ENCODE data around the gene CAP2. TPM values are rescaled to one million over a fixed set of nuclear protein-coding genes. Genes with fewer than 3 reads are reported as not detected.

Gene CAP2
- 3.2 and 5.4 TPM in 2 replicates for total RNA-seq (2014; rRNA removed; shearing (Covaris generic); ENCODE audit: low replicate concordance)

DNA sequence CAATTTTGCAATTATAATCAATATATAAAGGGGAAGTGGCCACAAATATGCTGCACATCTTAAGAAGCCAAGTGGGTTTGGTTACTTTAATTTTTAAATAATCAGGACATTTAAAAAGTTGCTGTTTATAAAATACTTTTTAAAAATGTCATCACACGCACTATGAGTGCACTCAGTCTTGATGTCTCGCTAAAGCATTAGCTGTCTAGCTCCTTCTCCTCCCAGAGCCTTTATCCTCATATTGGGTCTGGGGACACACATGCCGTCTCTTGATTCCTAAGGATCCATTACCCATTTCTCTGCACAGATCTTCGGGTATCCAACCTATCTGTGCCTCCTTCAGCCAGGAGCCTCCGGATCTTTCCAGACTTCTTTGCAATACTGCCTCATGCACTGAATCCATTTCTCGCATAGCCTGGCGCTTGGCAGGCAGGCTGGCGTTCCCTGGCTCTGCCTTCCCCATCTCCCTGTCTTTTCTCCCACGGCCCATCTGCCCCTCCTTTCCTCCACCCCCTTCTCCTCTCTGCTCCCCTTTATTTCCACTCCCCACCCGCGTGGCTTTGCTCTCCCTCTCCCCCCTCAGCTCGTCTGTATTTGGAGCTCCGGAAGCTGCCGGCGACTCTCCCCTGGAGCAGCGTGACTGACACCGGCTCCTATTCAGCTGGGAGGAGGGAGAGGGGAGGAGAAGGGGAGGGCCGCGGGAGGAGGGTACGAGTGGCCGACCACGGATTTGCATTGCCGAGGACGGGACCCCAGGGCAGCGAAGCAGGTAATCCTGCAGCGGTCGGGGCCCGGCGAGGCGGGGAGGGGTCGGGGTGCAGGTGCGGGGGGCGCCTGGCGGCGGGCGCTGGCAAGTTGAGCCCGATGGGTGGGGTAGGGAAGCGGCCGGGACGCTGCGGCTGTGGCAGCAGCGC, at the start of gene CAP2:
Gene CAP2, plus strand, starts transcription at position 618 of the 914 bp plus-strand sequence. CDS start 27,961 bp downstream, outside the sequence.
- Histone ChIP-seq H3K27me3 (no peaks in the 10 kb centered on the region), H3K9me3 (no peaks in the 10 kb centered on the region), H3K36me3 (no peaks in the 10 kb centered on the region), H3K4me3 (peak within 1 kb of the TSS; percentile 63)
- peak; percentile 53 for DNase-seq

GRCh38 chr6:17347012-17347411, 46.4 kb upstream of the CAP2 start:
- peak; percentile 7 for DNase-seq
- no peaks in the 10 kb centered on the region for H3K27me3 ChIP-seq
- H3K36me3 ChIP-seq, result no peaks in the 10 kb centered on the region
- no peaks in the 10 kb centered on the region for H3K9me3 ChIP-seq
- H3K4me3 ChIP-seq, result no peak overlapping the region

DNA sequence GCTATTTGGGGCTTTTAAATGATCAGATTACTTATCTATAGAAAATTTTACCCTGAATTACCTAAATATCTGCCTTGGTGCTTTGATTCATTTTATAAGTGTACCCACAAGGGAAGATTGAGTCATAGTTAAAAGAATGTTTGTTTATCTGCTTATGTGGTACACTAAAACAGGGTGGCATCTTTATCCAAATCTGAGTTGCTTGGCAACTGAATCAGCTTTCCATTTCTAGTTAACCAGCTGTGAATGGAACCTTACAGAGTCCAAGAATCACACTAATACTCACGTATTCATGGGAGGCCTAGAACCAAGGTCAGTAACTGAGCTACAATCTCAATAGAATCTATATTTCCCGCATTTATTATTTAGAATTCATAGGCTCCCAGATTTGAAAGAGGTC, 44.0 kb upstream of the CAP2 start:
- peak; percentile 12 for DNase-seq
- Histone ChIP-seq H3K4me3 (no peak overlapping the region), H3K9me3 (no peaks in the 10 kb centered on the region), H3K27me3 (no peaks in the 10 kb centered on the region), H3K36me3 (no peaks in the 10 kb centered on the region)

DNA sequence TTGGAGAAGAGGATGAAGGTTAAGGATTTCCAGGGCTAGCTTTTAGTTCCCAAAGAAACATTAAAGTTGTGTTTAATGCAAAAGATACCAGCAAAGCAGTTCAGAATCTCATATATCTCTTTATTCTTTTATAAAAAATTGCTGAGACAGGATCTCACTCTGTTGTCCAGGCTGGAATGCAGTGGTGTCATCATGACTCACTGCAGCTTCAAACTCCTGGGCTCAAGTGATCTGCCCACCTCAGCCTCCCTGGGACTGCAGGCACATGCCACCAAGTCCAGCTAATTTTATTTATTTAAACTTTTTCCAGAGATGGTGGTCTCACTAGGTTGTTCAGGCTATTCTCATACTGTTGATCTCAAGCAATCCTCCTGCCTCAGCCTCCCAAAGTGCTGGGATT, 41.1 kb upstream of the CAP2 start:
- no peaks in the 10 kb centered on the region for H3K36me3 ChIP-seq
- DNase-seq, result peak; percentile 23

GRCh38 chr6:17353440-17354175, 39.8 kb upstream of the CAP2 start:
- H3K27me3 ChIP-seq, result no peaks in the 10 kb centered on the region
- H3K36me3 ChIP-seq, result no peaks in the 10 kb centered on the region
- DNase-seq, result no peak
- H3K4me3 ChIP-seq, result no peak overlapping the region
- H3K9me3 ChIP-seq, result no peaks in the 10 kb centered on the region

More for the DNA sequence above, 41.1 kb upstream of the CAP2 start:
- Histone ChIP-seq H3K9me3 (no peaks in the 10 kb centered on the region), H3K27me3 (no peaks in the 10 kb centered on the region), H3K4me3 (no peak overlapping the region)

- H3K36me3 ChIP-seq, result no peaks in the 10 kb centered on the region
- H3K27me3 ChIP-seq, result no peaks in the 10 kb centered on the region
- H3K4me3 ChIP-seq, result no peak overlapping the region
- 0 out of 2 replicates have a peak, but pooled peaks cover 4% of the 10 kb centered on the region for H3K9me3 ChIP-seq
- no peak for DNase-seq
Observed at GRCh38 chr6:17354700-17355403, 38.5 kb upstream of the CAP2 start.

DNA sequence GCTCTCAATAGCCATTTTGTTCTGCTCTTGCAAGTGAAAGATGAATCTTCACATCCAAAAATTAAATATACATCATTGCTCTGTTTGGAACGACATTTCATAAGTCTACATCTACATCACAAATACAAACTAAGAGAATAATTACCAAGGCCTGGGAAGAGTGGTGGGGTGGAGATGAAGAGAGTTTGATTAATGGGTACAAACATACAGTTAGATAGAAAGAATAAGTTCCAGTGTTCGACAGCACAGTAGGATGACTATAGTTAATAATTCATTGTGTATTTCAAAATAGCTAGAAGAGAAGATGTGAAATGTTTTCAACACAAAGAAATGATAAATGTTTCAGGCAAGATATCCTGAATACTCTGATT, 38.0 kb upstream of the CAP2 start:
- Histone ChIP-seq H3K9me3 (0 out of 2 replicates have a peak, but pooled peaks cover 4% of the 10 kb centered on the region), H3K4me3 (no peak overlapping the region)

DNA sequence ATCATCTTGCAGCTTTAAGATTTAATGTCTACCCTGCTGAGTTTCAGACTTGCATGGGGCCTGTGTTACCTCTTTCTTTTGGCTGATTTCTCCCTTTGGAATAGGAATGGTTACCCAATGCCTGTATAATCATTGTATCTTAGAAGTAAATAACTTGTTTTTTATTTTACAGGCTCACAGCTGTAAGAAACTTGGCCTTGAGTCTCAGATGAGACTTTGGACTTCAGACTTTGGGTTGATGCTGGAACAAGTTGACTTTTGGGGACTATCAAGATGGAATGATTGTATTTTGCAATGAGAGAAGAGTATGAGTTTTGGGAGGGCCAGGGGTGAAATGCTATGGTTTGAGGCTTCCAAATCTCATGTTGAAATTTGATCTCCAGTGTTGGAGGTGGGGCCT, 34.9 kb upstream of the CAP2 start:
- no peaks in the 10 kb centered on the region for H3K36me3 ChIP-seq
- 0 out of 2 replicates have a peak, but pooled peaks cover 4% of the 10 kb centered on the region for H3K9me3 ChIP-seq
- no peak for DNase-seq
- H3K27me3 ChIP-seq, result no peaks in the 10 kb centered on the region
- H3K4me3 ChIP-seq, result no peak overlapping the region

More for the DNA sequence above, 38.0 kb upstream of the CAP2 start:
- no peak for DNase-seq
- Histone ChIP-seq H3K36me3 (no peaks in the 10 kb centered on the region), H3K27me3 (no peaks in the 10 kb centered on the region)

GRCh38 chr6:17360564-17360963, 32.8 kb upstream of the CAP2 start:
- no peak for DNase-seq
- Histone ChIP-seq H3K4me3 (no peak overlapping the region), H3K27me3 (no peaks in the 10 kb centered on the region), H3K9me3 (0 out of 2 replicates have a peak, but pooled peaks cover 4% of the 10 kb centered on the region), H3K36me3 (no peaks in the 10 kb centered on the region)

- Histone ChIP-seq H3K27me3 (no peaks in the 10 kb centered on the region), H3K9me3 (0 out of 2 replicates have a peak, but pooled peaks cover 4% of the 10 kb centered on the region), H3K4me3 (no peak overlapping the region), H3K36me3 (no peaks in the 10 kb centered on the region)
- peak; percentile 61 for DNase-seq
Observed at GRCh38 chr6:17361013-17361412, 32.4 kb upstream of the CAP2 start.

GRCh38 chr6:17365961-17366360, 27.4 kb upstream of the CAP2 start:
- Histone ChIP-seq H3K4me3 (no peak overlapping the region), H3K9me3 (peaks cover 9% of the 10 kb centered on the region), H3K36me3 (no peaks in the 10 kb centered on the region), H3K27me3 (no peaks in the 10 kb centered on the region)
- no peak for DNase-seq

DNA sequence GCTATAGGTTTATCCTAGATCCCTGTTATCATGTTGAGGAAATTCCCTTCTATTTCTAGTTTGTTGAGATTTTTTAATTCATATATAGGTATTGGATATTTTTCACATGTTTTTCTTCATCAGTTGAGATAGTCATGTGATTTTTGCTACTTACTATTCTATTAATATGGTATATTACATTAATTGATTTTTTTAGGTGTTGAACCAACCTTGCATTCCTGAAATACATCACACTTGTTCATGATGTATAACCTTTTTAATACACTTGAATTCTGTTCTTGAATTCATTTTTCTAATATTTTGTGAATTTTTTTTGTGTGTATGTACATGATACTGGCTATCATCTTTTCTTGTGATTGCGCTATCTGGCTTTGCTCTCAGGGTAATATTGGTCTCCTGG, 25.5 kb upstream of the CAP2 start:
- Histone ChIP-seq H3K9me3 (peaks cover 9% of the 10 kb centered on the region), H3K4me3 (no peak overlapping the region), H3K36me3 (no peaks in the 10 kb centered on the region), H3K27me3 (no peaks in the 10 kb centered on the region)
- DNase-seq, result no peak

DNA sequence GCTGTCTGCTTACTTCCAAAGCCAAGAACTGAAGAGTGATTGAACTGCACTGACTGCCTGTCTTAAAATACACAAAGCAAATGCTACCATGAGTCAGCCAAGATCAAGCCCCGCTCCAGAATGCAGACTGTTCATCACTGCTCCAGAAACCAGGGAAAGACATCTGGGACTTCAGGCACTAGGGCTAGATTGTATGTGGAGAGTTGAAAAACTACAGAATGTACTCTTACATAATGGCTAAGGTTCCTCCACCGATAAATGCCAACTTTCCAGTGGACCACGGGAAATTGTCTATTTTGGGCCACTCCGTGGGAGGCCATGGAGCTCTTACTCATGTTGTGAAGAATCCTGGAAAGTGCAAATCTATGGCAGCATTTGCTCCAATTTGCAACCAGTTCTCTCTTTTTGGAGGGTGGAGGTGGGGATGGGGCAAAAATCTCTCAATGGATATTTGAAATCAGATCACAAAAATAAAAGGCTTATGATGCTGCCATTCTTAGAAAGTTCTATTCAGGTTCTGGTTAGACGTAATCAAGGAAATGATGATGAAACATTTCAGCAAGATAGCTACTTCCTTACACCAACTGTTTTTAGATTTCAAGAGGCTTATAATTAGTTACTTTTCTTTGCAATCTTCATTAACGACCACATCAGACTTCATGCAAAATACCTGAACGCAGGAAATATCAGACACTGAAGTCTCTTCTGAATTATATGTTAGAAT, 11.8 kb upstream of the CAP2 start:
- Histone ChIP-seq H3K4me3 (no peak overlapping the region), H3K36me3 (no peaks in the 10 kb centered on the region), H3K9me3 (no peaks in the 10 kb centered on the region), H3K27me3 (no peaks in the 10 kb centered on the region)
- peak; percentile 45 for DNase-seq

DNA sequence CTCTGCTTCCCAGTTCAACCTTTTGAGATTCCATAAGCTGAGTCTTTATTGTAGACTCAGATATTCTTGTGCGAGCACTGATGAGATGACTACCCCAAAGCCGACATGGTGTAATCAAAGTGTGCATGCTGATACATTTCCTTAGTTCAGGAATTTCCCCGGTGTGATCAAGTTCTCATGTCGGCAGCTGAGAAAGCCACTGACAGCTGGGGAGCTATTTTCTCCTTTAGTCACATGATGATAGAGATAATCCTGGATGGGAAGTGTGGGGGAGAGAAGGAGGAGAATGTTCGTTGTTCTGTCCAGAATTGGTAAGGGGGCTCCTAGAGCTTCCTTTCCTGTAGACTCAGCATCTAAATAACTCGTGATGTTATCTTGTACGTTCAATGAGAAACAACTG, 7.7 kb upstream of the CAP2 start:
- DNase-seq, result no peak
- H3K27me3 ChIP-seq, result no peaks in the 10 kb centered on the region
- H3K4me3 ChIP-seq, result no peak overlapping the region
- H3K9me3 ChIP-seq, result no peaks in the 10 kb centered on the region
- H3K36me3 ChIP-seq, result no peaks in the 10 kb centered on the region

DNA sequence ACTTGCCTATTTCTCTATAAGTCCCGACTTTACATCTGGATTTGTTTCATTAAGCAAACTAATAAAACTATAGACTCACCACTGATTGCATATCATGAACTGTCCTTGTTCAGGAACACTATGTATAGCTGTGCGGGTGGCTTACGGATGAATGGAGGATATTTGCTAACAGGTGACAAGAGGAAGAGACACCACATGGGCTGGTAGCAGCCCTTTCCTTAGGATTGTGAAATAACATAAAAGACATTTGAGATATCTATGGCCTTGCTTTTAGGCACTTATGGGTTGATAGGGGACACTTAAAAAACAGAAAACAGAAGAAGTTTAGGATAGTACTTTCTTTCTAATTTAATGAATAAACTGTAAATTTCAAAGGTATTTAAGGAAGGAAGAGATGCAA, 5.0 kb upstream of the CAP2 start:
- Histone ChIP-seq H3K27me3 (no peaks in the 10 kb centered on the region), H3K4me3 (no peak overlapping the region), H3K9me3 (no peaks in the 10 kb centered on the region), H3K36me3 (no peaks in the 10 kb centered on the region)
- DNase-seq, result no peak

- no peak overlapping the region for H3K4me3 ChIP-seq
- H3K36me3 ChIP-seq, result no peaks in the 10 kb centered on the region
- DNase-seq, result no peak
- H3K9me3 ChIP-seq, result no peaks in the 10 kb centered on the region
- no peaks in the 10 kb centered on the region for H3K27me3 ChIP-seq
Observed at GRCh38 chr6:17389274-17389847, 4.0 kb upstream of the CAP2 start.
